HG03457 (cell line): ENCODE data around the gene TMEM63A.
"Not testable (repeated sequence)": the region's sequence is repeated elsewhere in the genome, so short reads cannot be mapped to it uniquely, and the experiment has no call there.

Experiments
- ATAC-seq: cut with Tn5 transposase; IDR thresholded peaks from one replicate; pipeline ENCODE4 v1.9.1; 2021; ENCODE audit warnings: moderate number of reproducible peaks; ENCODE audit not compliant: unreplicated experiment

The TMEM63A gene

DNA sequence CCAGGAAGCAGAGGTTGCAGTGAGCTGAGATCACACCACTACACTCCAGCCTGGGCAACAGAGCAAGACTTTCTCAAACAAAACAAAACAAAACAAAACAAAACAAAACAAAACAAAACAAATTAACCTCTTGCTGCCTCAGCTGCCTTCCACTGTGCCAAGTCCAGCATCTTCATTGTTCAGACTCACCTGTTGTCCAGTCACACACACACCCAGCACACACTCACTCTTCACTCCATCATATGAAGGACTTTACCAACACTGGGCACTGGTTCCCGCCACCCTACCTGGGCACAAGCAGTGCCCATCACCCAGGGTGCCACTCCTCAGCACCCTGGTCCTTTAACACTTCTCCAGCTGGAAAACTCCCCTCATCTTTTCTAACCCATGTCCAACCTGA lies 27.3 kb upstream of the TMEM63A start:
- no peak for ATAC-seq

DNA sequence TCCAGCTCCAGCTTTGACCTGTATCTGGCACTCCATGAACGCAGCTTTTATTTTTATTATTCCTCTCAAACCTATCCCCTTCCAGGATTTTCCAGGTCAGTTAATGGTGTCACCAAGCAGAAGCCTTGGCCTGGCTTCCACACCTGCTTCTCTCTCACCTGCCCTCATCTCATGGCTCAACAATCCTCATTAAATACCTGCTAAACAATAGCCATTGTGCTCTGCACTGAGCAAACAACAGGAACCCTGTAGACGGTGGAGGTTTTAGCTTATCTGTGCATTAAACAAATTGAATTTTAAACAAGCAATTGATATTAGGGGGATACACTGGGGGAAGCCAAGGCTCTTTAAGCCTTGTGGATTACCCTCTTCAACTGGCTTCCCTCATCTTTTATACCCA lies 26.6 kb upstream of the TMEM63A start:
- no peak for ATAC-seq

DNA sequence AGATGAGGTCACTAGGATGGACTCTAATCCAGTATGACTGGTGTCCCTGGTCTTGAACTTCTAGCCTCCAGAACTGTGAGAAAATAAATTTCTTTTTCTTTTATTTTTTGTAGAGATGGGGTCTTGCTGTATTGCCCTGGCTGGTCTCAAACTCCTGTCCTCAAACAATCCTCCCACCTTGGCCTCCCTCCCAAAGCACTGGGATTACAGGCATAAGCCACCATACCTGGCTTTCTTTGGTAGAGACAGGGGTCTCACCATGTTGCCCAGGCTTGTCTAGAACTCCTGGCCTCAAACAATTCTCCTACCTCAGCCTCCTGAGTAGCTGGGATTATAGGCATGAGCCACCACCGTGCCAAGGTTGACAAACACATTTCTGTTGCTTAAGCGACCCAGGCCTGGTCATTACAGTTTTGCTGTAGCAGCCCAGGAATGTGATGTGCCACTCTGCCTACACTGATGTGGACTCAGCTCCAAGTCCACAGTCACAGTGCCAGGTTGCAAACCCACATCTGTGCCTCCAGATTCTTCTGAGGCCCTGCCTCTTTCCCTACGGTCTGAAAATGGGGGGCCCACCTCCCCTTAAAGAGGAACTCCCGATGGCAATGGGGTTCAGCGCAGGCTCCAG lies 25.9 kb upstream of the TMEM63A start:
- ATAC-seq = no peak

DNA sequence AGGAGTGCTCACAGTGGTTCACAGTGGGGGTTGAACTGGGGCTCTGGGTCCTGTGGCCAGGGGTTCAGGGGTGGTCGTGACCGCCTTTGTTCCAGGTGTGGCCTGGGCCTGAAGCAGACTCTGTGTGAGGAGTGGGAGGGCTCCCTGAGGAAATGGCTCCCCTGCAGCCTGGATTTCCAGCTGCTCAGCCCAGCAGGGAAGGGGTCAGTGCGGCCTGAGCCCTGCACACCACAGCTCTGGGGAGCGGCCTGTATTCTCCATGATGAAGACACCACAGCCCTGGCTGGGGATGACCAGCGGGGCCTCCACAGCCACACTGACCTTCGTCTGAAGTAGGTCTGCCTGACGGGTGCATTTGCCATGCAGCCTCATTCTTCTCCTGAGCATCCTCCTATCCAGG lies 25.2 kb upstream of the TMEM63A start:
- no peak for ATAC-seq

DNA sequence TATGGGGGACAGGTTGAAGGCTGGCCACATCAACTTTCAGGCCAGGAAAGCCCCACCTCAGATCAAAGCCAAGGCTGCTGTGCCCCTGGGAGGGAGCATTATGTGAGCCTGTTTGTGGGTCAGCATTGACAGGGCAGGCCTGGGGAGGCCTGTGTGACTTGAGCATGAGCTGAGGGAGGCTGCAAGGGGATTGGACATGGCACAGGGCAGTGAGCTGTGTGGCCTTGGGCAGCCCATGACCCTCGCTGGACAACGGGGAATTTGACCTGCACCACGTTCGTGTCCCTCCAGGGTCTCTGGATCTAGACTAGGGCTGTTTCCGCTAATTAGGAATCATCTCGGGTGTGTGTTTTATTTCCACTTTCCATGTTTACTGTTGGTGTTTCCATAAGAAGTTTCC lies 24.3 kb upstream of the TMEM63A start:
- no peak for ATAC-seq

DNA sequence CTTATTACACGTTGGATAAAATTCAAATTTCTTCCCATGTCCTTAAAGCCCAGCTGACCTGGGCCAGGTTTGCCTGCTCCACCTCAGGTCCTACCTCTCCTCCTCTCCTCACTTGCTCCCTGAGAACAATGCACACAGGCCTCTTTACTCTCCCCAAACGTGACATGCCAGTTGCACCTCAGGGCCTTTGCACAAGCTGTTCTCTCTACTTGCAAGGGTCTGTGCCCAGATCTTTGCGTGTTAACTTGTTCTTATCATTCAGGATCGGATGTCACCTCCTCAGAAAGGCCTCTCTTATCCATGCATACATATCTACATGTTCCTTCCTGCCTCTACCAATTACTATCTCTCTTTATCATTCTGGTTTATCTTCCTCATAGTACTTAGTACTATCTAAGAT lies 21.4 kb upstream of the TMEM63A start:
- no peak for ATAC-seq

DNA sequence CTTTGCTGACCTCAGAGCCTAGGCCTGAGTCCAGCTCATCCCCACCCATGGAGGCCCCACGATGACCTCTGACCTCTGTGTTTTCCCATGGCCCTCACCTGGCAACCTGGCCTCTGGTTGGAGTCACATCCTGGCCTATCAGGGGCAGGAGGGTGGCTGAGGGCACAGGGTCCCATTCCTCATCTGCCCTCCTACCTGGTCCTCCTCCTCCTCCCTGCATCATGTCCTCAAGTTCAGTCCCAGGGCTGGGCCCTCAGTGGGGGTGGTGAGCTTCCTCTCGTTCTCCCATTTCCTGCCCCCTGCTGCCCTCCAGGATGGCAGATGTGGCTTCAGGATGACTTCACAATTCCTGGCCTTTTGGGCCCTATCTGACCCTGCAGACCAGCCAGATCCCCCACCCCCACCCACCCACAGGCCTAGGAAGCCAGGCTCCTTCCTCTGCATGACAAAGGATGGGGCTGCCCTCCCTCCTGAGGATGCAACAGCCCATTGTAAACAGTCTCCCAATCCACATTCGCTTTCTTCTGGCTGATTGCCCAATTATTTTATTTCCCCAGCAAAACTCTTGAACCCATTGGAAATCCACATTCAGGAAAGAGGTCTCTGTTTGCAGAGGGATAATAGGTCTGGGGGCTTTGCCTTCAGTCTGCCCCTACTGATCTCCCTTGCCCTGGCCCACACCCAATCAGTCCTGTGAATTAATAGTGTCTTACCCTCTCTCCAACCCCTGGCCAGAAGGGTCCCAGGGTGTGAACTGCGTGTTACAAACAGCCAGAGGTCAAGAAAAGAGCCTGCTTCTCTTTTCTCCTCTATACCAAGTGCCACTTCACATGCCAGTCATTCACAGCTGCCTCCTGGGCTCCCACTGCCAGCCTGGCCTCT lies 17.1 kb upstream of the TMEM63A start:
- no peak for ATAC-seq

DNA sequence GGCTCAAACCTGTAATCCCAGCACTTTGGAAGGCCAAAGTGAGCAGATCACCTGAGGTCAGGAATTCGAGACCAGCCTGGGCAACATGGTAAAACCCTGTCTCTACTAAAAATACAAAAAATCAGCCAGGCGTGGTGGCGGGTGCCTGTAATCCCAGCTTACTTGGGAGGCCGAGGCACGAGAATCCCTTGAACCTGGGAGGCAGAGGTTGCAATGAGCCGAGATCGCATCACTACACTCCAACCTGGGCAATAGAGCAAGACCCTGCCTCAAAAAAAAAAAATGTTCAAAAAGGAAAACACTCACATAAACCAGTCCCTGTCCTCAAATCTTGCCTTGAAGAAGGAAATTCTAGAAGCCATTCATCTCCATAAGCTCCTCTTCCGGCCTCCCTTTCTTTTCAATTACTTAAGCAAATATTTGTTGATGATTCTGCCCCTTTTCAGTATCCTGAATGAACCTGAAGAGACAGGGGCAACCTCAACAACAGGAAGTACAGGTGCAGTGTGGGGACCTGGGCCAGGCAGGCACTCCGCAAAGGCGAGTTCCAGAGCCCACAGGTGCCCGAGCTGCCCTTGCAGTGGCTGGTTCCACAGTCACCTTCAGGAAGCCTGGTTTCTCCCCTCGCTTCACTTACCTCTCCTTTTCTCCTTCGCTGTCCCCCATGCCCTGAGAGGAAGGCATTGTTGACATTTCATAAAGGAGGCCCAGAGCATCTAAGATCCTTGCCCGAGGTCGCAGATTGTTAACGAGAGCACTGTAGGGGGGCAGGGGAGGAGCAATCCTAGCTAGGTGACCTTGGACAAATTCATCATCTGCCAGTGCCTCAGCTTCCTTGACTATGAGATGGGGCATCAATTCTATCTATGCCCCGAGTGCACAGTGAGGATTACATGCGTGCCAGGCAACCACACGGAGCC lies 15.7 kb upstream of the TMEM63A start:
- ATAC-seq = no peak

DNA sequence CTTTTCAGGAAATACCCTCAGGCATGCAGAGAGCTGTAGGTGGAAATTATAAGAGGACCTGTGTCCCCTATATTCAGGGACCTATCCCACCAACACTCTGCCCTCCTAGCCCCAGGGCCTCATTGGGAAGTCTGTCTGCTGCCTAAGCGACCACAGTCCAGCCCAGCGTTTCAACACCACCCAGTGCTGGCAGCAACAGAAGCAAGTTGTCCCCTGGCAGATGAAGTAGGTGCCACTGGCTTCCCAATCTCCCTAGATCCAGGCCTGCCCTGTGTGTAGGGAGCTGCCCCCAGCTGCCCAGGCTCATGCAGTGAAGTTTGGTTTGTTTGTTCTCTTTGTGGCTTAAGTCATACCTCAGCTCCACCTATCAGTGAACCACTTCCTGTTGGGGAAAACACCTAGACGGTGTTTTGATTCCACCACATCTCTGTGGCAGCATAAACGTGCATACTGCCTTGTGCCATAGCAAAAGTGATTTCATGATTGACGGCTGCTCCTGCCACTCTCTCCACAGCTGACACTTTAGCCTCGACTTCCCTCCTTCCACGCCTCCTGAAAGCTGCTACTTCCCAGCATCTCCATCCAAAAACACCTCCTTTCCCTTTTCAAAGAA lies 14.9 kb upstream of the TMEM63A start:
- ATAC-seq = peak; percentile 100

DNA sequence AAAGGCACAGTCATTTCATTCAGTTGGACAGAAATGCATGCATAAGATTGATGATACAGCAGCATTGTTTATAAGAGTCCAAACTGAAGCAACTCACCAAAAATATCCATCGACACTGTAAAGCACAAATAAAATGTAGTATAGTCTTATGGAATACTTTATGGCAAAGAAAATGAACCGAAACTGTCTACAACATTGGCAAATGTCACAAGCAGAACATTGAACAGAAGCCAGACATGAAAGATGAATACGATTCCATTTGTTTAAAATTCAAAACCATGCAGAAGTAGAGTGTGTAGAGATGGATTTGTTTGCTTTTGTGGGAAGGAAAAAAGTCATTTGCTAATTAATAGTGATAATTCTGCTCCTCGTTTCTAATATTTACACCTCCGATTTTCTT lies 14.3 kb upstream of the TMEM63A start:
- ATAC-seq = no peak

DNA sequence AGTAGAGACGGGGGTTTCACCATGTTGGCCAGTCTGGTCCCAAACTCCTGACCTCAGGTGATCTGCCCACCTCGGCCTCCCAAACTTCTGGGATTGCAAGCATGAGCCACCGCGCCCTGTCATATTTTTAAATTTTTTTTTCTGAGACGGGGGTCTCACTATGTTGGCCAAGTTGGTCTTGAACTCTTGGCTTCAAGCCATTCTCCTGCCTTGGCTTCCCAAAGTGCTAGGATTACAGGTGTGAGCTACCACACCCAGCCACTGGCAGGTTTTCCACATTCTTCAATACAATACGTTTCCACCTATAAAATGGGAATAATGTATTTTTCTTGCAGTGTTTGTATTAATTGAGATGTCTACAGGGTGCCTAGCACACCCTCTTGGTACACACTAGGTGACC lies 10.1 kb upstream of the TMEM63A start:
- ATAC-seq = no peak

DNA sequence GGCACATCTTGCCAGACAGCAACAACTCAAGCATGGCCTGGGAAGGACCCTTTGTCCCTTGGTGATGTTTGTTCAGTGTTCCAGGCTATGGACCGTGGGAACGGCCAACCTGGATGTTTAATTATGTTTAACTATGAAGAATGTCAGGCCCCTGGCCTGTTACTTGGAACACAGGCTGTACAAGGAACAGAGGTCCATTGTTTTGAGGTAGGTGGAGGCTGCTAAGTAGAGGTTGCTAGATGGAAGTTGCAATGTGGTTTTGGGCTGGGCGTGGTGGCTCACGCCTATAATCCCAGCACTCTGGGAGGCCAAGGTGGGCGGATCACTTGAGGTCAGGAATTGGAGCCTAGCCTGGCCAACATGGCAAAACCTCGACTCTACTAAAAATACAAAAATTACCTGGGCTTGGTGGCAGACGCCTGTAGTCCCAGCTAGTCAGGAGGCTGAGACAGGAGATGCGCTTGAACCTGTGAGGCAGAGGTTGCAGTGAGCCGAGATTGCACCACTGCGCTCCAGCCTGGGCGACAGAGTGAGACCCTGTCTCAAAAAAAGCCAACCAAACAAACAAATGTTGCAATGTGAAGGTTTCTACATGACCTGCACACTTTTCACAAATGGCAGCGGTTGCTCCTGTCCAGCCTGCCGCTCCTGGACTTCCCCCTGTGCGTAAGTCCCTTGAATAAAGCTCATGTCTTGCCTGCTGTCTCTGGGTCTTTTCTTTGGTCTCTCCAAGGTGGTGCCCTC lies 9.2 kb upstream of the TMEM63A start:
- no peak for ATAC-seq

DNA sequence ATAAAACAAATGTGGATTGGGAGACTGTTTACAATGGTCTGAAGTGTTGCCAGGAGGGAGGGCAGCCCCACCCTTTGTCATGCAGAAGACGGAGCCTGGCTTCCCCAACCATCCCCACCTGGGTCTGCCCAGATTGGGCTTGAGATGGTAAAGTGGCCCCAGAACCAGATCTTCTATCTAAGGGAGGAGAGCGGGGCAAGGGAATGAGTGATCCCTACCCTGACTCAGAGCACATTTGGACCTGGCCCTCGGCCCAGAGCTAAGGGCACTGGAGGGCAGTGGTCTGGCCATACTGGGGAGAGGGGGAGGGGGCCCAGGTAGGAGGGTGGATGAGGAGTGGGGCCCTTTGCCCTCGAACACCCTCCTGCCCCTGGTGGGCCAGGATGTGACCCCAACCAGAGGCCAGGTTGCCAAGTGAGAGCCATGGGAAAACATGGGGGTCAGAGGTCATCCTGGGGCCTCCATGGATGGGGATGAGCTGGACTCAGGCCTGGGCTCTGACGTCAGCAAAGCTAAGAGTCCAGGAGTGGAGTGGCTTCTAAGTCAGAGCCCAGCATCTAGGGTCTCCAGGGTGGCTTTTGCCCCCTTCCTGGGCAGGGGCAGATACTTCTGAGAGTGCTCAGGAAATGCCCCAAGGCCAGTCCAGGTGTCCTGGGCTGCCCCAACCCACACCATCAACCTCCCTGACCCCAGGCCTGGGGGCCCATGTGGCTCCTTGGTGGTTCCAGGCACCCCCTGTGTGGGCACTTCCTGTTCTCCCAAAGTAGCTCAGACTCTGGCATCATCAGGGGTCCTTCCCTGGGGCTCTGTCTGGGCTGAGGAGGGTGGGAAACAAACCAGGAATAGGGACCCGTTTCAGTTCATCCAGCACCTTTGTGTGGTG lies 8.4 kb upstream of the TMEM63A start:
- ATAC-seq = no peak

DNA sequence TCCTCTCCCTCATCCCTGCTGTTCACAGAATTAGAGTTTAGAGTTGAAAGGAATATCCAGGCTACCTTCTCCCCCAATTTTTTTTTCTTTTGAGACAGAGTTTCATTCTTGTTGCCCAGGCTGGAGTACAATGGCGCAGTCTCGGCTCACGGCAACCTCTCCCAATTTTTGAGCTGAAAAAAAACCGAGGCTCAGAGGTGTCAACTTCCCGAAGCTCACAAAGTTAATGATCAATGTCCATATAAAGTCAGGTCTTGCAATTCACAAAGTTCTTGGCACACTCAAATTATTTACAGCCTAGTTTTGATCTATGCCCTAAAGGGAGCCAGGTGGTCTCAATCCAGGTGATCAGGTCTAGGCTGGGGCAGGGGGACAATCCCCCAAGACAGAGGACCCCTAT lies 7.6 kb upstream of the TMEM63A start:
- no peak for ATAC-seq

DNA sequence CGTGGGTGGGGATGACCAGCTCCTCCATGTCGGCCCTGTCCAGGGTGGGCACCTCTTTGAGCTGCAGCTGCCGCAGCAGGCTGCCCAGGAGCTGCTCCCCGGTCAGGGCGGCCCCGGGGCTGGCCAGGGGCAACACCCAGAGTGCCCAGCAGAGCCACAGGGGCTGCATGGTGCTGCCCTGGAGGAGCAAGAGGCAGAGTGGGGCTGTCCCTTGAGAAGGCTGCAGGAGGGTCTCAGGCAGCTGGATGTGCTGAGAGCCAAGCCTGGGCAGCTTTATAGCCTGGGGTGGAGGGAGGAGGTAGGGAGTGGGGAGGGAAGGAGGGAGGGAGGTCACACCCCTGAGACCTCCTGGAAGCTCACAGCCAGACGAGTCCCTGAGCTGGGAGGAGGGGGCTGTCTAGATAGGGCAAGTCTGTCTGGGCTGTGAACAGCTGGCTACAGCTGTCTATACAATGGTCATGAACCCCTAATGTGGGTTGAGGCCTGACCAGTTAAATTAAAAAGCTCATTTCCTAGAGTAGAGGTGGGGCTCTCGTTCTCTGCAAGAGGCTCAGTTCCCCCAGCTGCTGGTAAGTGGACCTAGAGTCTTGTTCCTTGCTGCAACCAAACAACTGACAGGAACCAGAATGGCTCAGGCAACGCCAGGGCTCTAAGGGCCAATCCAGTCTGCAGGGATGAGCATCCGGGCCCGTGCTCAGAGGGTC lies 6.9 kb upstream of the TMEM63A start, which contains the start of gene LEFTY1:
LEFTY1 (minus strand) TSS at position 249 of the 704 bp plus-strand sequence; CDS start at position 169, 80 bp downstream.
- ATAC-seq = no peak

DNA sequence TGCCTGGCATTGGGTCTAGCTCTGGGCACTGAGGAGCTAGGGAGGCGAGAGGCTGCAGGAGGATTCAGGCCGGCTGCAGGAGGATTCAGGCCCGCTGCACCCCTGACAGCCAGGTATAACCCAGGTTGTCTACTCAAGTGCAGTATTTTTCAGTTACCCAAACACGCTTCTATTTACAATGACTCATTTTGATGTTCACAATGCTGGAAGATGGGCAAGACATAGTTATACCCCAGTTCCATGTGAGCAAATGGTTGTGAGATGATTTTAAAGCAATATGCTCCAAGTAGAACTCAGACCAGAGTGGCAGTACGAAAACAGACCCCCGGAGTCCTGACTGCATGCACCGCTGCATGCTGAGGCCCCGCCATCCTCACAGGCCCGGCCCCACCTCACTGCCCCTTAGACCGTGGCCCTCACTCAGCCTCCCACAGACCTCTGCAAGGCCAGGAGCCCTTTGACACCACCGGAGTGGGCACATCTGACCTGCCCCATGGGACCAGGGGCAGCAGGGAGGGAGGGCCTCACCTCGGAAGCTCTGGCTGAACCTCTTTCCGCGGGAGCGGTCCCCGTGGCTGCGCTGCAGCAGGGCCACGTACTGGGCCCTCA lies 6.2 kb upstream of the TMEM63A start:
- no peak for ATAC-seq

DNA sequence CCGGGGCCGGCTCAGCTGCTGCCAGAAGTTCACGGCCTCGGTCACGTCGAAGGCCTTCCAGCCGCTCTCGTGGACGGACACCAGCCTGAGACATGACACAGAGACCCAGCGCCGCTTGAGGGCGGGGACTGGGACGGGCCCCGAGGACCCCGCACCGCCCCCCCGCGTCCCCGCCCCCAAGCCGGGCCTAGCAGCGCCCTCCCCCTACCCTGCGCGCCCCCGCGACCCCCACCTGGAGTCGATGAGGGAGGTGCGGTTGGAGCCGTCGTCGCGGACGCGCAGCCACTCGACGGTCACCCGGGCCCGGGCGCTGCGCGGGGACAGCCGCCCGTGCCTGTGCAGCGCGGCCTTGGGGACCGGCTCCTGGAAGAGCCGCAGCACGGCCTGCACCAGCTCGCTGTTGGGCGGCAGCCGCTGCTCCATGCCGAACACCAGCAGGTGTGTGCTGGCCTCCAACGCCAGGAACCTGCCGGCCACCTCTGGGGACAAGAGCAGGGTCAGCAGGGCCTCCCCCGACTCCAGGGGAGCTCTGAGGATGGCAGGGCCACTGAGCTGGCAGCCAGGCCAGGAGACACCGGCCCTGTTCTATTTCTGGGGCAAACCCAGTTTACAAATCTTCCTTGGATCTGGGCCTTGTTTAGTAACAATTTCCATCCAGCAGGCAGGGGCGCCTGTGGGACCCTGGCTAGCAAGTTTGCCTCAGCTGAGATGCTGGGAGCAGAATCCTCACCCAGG lies 5.5 kb upstream of the TMEM63A start:
- ATAC-seq = not testable (repeated sequence)

DNA sequence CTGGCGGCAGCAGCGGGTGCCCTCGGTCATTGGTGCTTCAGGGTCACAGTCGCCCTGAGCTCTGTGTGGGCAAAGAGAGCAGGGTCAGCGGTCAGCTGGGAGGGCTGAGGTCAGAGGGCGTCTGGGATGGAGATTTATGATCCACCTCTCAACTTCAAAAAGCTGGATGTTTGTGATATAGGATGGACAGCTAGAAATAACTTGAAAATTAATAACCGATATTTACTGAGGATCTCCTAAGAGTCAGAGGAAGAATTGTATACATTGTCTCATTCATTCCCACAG lies 4.8 kb upstream of the TMEM63A start:
- ATAC-seq = no peak
